A673 (cell line): ENCODE measurements around the gene CORO2A.

Source experiments
- CTCF ChIP-seq: fragments of 300-800, 200-600 bp; sonication (generic); conservative IDR thresholded peaks from 2 replicates; pipeline ENCODE4 v1.5.1; 2017; ENCODE audit warnings: low read depth, mild to moderate bottlenecking, antibody characterized with exemption, low read length, moderate library complexity, mixed read lengths
- EZH2 ChIP-seq: fragments of 200-600 bp; sonication (generic); IDR thresholded peaks from 2 replicates; pipeline ENCODE4 v1.6.1; 2017; ENCODE audit warnings: borderline replicate concordance, low read depth, mild to moderate bottlenecking, mixed read lengths, antibody characterized with exemption, low read length; ENCODE audit not compliant: poor library complexity, severe bottlenecking

GRCh38 chr9:98128316-98128715, 64.1 kb downstream of the CORO2A start:
- TF ChIP-seq CTCF: no peak
- TF ChIP-seq EZH2: no peak
